GM11168 (cell line): ENCODE data around the gene XIRP2.

ENCODE experiments used
- in situ Hi-C: fragments of 300-500 bp; cut with MboI; formaldehyde crosslinking; loops from one replicate; pipeline ENCODE4 v1.12.0; 2022; ENCODE audit warnings: low sequenced_read_pairs; ENCODE audit not compliant: unreplicated experiment

The XIRP2 gene

GRCh38 chr2:166888180-166888579 lies at the start of gene XIRP2:
Gene XIRP2, plus strand, starts transcription at chr2:166888480. Its CDS starts 15,003 bp downstream, at chr2:166903483.
- in situ Hi-C loops = no loop called here

GRCh38 chr2:166841152-166841551 lies 47.1 kb upstream of the XIRP2 start:
- in situ Hi-C loops = no loop called here

- in situ Hi-C loops = no loop called here
Observed at GRCh38 chr2:166841679-166842078, 46.6 kb upstream of the XIRP2 start.

GRCh38 chr2:166844111-166844510 lies 44.2 kb upstream of the XIRP2 start:
- in situ Hi-C loops = no loop called here

- in situ Hi-C loops = no loop called here
Observed at GRCh38 chr2:166862468-166863132, 25.7 kb upstream of the XIRP2 start.

- in situ Hi-C loops = no loop called here
Observed at GRCh38 chr2:166867874-166868514, 20.3 kb upstream of the XIRP2 start.

- in situ Hi-C loops = no loop called here
Observed at GRCh38 chr2:166870346-166870745, 17.9 kb upstream of the XIRP2 start.

GRCh38 chr2:166881177-166881576 lies 7.1 kb upstream of the XIRP2 start:
- in situ Hi-C loops = no loop called here

GRCh38 chr2:166882851-166883250 lies 5.4 kb upstream of the XIRP2 start:
- in situ Hi-C loops = no loop called here

GRCh38 chr2:166891727-166892126 lies 3.4 kb downstream of the XIRP2 start:
- in situ Hi-C loops = no loop called here

- in situ Hi-C loops = no loop called here
Observed at GRCh38 chr2:166892397-166892796, 4.1 kb downstream of the XIRP2 start.

GRCh38 chr2:166895243-166895642 lies 7.0 kb downstream of the XIRP2 start:
- in situ Hi-C loops = no loop called here

GRCh38 chr2:166897666-166898065 lies 9.4 kb downstream of the XIRP2 start:
- in situ Hi-C loops = no loop called here

GRCh38 chr2:166899676-166900075 lies 11.4 kb downstream of the XIRP2 start:
- in situ Hi-C loops = no loop called here

GRCh38 chr2:166900700-166901099 lies 12.4 kb downstream of the XIRP2 start:
- in situ Hi-C loops = no loop called here

GRCh38 chr2:166901336-166901735 lies 13.1 kb downstream of the XIRP2 start:
- in situ Hi-C loops = no loop called here

GRCh38 chr2:166916987-166917386 lies 28.7 kb downstream of the XIRP2 start:
- in situ Hi-C loops = no loop called here

GRCh38 chr2:166917415-166917814 lies 29.1 kb downstream of the XIRP2 start:
- in situ Hi-C loops = no loop called here

- in situ Hi-C loops = no loop called here
Observed at GRCh38 chr2:166921261-166921896, 33.1 kb downstream of the XIRP2 start.

- in situ Hi-C loops = no loop called here
Observed at GRCh38 chr2:166924967-166925366, 36.7 kb downstream of the XIRP2 start.

- in situ Hi-C loops = no loop called here
Observed at GRCh38 chr2:166926657-166927056, 38.4 kb downstream of the XIRP2 start.

GRCh38 chr2:166932032-166932431 lies 43.8 kb downstream of the XIRP2 start:
- in situ Hi-C loops = no loop called here
